ENCODE measurements around the gene FKBP1A. TPM values are rescaled to one million over a fixed set of nuclear protein-coding genes. Genes with fewer than 3 reads are reported as not detected.

The FKBP1A gene
- total RNA-seq, 1 donor from 2014 or later = 124 TPM

- DNase-seq = no peak
- peaks cover 98% of the 10 kb centered on the region for H3K4me1 ChIP-seq
- intact Hi-C loops (cut with micrococcal nuclease) = no loop called here
- peak overlapping the region; percentile 6 for H3K4me3 ChIP-seq
- H3K36me3 ChIP-seq = peaks cover 19% of the 10 kb centered on the region
- TF ChIP-seq CTCF (IDR thresholded peaks at IDR 0.05; ENCODE audit: borderline replicate concordance) = no peak
- H3K27ac ChIP-seq (replicated peaks) = peak overlapping the region; percentile 74
- H3K27me3 ChIP-seq (ENCODE audit: low read depth) = no peaks in the 10 kb centered on the region
- no peaks in the 10 kb centered on the region for H3K9me3 ChIP-seq (replicated peaks)
Observed at GRCh38 chr20:1375515-1375914, 17.3 kb downstream of the FKBP1A start.

- H3K27ac ChIP-seq (replicated peaks) = peak overlapping the region; percentile 74
- H3K4me3 ChIP-seq = no peak overlapping the region
- peak; percentile 37 for TF ChIP-seq CTCF (IDR thresholded peaks at IDR 0.05; ENCODE audit: borderline replicate concordance)
- intact Hi-C loops (cut with micrococcal nuclease) = no loop called here
- peaks cover 19% of the 10 kb centered on the region for H3K36me3 ChIP-seq
- H3K4me1 ChIP-seq = peaks cover 98% of the 10 kb centered on the region
- no peak for DNase-seq
- H3K27me3 ChIP-seq (ENCODE audit: low read depth) = no peaks in the 10 kb centered on the region
- no peaks in the 10 kb centered on the region for H3K9me3 ChIP-seq (replicated peaks)
Observed at GRCh38 chr20:1374246-1374645, 18.6 kb downstream of the FKBP1A start.

GRCh38 chr20:1373614-1374013, 19.2 kb downstream of the FKBP1A start:
- Histone ChIP-seq H3K4me1 (peaks cover 96% of the 10 kb centered on the region), H3K36me3 (peaks cover 19% of the 10 kb centered on the region), H3K4me3 (no peak overlapping the region), H3K27ac (replicated peaks) (peak overlapping the region; percentile 74), H3K27me3 (ENCODE audit: low read depth) (no peaks in the 10 kb centered on the region), H3K9me3 (replicated peaks) (no peaks in the 10 kb centered on the region)
- intact Hi-C loops (cut with micrococcal nuclease) = no loop called here
- no peak for TF ChIP-seq CTCF (IDR thresholded peaks at IDR 0.05; ENCODE audit: borderline replicate concordance)
- DNase-seq = no peak

- Histone ChIP-seq H3K4me3 (no peak overlapping the region), H3K9me3 (replicated peaks) (no peaks in the 10 kb centered on the region), H3K27me3 (ENCODE audit: low read depth) (no peaks in the 10 kb centered on the region), H3K4me1 (peaks cover 90% of the 10 kb centered on the region), H3K36me3 (peaks cover 25% of the 10 kb centered on the region), H3K27ac (replicated peaks) (peak overlapping the region; percentile 75)
- DNase-seq = no peak
- TF ChIP-seq CTCF (IDR thresholded peaks at IDR 0.05; ENCODE audit: borderline replicate concordance) = no peak
- intact Hi-C loops (cut with micrococcal nuclease) = no loop called here
Observed at GRCh38 chr20:1373036-1373435, 19.8 kb downstream of the FKBP1A start.

GRCh38 chr20:1371830-1372539, 20.9 kb downstream of the FKBP1A start:
- no peak overlapping the region for H3K4me3 ChIP-seq
- peak overlapping the region; percentile 75 for H3K27ac ChIP-seq (replicated peaks)
- intact Hi-C loops (cut with micrococcal nuclease) = no loop called here
- no peak for DNase-seq
- H3K27me3 ChIP-seq (ENCODE audit: low read depth) = no peaks in the 10 kb centered on the region
- H3K4me1 ChIP-seq = peaks cover 79% of the 10 kb centered on the region
- peaks cover 34% of the 10 kb centered on the region for H3K36me3 ChIP-seq
- no peaks in the 10 kb centered on the region for H3K9me3 ChIP-seq (replicated peaks)
- no peak for TF ChIP-seq CTCF (IDR thresholded peaks at IDR 0.05; ENCODE audit: borderline replicate concordance)

All from left ventricle myocardium inferior (tissue), 1 donor.